PFSK-1 (cell line): ENCODE data around the gene LDB2.

Source experiments
- FOXP2 ChIP-seq: optimal IDR thresholded peaks from 2 replicates; pipeline ENCODE3; 2011; ENCODE audit warnings: borderline replicate concordance, control low read depth, inconsistent platforms; ENCODE audit not compliant: insufficient read depth; ENCODE audit errors: extremely low read length, extremely low read depth
- POLR2AphosphoS5 ChIP-seq: IDR thresholded peaks from 2 replicates; pipeline ENCODE4 v1.6.1; 2012; ENCODE audit warnings: low read depth, mild to moderate bottlenecking, control low read depth, low read length, moderate library complexity
- REST ChIP-seq, 2 experiments: IDR thresholded peaks; 2 replicates each; pipeline versions ENCODE4 v1.6.1 to v1.8.0; 2011 to 2012; ENCODE audit warnings: low read depth in 2 of 2, low read length in 2 of 2, control low read depth in 1 of 2, inconsistent platforms in 1 of 2, mild to moderate bottlenecking in 1 of 2, moderate library complexity in 1 of 2; ENCODE audit not compliant: insufficient read depth in 1 of 2
- SIN3A ChIP-seq: IDR thresholded peaks from 2 replicates; pipeline ENCODE4 v1.6.1; 2012; ENCODE audit warnings: mild to moderate bottlenecking, low read length, moderate library complexity, borderline replicate concordance; ENCODE audit not compliant: insufficient read depth
- TAF1 ChIP-seq: IDR thresholded peaks from 2 replicates; pipeline ENCODE4 v1.6.1; 2012; ENCODE audit warnings: low read length, control low read depth, borderline replicate concordance; ENCODE audit not compliant: insufficient read depth

LDB2 gene

DNA sequence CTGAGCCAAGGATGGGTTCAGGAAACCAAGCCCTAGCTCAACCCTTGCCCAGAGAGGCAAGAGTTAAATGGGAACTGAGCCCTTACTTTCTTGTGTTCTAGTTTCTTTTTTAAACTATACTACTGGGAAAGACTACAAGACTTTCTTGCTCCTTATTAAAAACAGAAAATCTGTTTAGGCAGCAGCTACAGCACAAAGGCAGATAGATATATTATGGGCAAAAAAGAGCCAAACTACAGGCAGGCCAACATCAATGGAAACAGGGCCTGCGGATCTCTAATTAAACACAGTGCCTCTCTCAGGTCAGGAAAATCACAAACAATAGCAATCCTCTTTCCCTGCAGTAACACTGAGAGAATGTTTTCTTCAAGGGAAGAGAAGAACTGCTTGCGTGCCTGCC, 226.0 kb downstream of the LDB2 start:
- TF ChIP-seq TAF1 (no peak), POLR2AphosphoS5 (no peak), FOXP2 (no peak), REST (IDR thresholded peaks at IDR 0.05; ENCODE audit: insufficient read depth in 1 of 2, low read depth in 2 of 2, low read length in 2 of 2) (no peak), SIN3A (no peak)

- TF ChIP-seq FOXP2 = no peak
- no peak for TF ChIP-seq POLR2AphosphoS5
- no peak for TF ChIP-seq SIN3A
- TF ChIP-seq REST (IDR thresholded peaks at IDR 0.05; ENCODE audit: insufficient read depth in 1 of 2, low read depth in 2 of 2, low read length in 2 of 2) = no peak
- TF ChIP-seq TAF1 = no peak
Measured at GRCh38 chr4:16671741-16672140, 226.7 kb downstream of the LDB2 start.

GRCh38 chr4:16670727-16671126, 227.7 kb downstream of the LDB2 start:
- TF ChIP-seq TAF1 (no peak), POLR2AphosphoS5 (no peak), FOXP2 (no peak), REST (IDR thresholded peaks at IDR 0.05; ENCODE audit: insufficient read depth in 1 of 2, low read depth in 2 of 2, low read length in 2 of 2) (no peak), SIN3A (no peak)

DNA sequence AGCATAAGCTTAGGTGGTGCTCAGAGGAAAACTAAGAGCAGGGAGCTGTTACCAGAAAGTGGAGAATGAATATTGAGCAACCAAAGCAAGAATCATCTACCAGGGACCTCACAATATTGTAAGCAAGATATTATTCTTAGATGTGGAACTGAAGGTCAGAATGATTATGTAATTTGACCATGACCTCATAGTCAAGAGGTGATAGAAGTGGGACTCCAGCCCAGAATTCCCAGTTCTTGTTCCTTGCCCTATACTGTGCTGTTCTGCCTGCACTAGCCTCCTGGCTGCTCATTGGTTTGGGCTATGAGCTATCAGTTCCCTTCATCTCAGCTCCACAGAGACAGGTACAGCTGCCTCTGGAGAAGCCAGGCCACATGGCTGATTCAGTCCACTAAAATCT, 229.4 kb downstream of the LDB2 start:
- no peak for TF ChIP-seq REST (IDR thresholded peaks at IDR 0.05; ENCODE audit: insufficient read depth in 1 of 2, low read depth in 2 of 2, low read length in 2 of 2)
- no peak for TF ChIP-seq TAF1
- TF ChIP-seq SIN3A = no peak
- TF ChIP-seq FOXP2 = no peak
- no peak for TF ChIP-seq POLR2AphosphoS5

DNA sequence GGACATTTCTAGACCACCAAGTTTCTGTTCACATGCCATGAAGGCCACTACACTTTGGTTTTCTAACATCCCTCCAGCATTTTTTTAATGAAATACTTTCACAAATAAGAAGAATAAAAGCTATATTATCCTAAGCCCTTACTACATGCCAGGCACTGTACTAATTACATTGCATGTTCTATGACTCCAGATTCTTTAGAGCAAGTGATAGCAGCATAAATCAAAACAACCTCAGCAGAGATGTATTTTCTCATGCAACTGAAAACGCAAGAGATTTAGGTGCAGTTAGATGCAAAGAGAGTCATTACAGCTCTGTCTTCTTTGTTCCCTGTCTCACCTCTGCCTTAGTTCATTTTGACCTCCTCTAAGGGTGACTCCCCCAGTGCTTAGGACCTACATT, 230.0 kb downstream of the LDB2 start:
- TF ChIP-seq FOXP2 (no peak), POLR2AphosphoS5 (no peak), SIN3A (no peak), TAF1 (no peak), REST (IDR thresholded peaks at IDR 0.05; ENCODE audit: insufficient read depth in 1 of 2, low read depth in 2 of 2, low read length in 2 of 2) (no peak)
